ENCODE measurements around the gene WBP2.

The WBP2 gene

DNA sequence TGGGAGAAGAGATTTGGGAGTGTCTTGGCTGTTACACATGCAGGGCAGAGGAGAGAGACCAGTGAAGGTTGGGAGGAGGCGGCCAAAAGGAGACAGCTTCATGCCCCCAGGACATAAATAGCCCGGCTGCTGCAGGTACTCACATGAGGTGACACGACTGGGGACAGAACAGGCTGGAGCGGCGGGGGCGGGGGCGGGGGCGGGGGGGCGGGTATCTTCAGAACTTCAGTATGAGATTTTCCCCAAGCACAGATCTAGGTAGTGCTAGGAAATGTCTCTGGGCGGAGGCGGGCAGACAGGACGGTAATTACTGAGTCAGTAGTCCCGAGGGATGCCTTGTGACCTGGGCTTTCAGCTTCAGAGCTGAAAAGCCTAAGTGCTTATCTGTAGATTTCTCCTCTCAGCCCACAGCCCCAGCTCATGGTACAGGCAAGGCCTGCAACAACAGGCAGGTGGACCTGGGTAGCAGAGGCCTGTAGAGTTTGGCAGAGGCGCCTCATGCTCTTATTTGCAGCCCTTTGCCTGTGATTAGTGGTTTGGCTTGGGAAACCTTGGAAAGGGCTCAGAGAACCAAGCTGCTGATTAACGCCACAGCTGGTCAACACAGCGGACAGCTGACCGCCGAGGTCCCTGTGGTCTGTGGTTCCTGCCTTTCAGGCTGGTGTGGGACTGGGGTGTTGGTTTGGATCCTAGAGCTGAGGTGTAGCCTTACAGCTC is 46.1 kb downstream of the WBP2 start:
- DNase-seq = no peak
- in situ Hi-C loops (cut with MboI; ENCODE audit: low pct_unique_long_range_greater_than_20kb, low sequenced_read_pairs) = no loop called here

DNA sequence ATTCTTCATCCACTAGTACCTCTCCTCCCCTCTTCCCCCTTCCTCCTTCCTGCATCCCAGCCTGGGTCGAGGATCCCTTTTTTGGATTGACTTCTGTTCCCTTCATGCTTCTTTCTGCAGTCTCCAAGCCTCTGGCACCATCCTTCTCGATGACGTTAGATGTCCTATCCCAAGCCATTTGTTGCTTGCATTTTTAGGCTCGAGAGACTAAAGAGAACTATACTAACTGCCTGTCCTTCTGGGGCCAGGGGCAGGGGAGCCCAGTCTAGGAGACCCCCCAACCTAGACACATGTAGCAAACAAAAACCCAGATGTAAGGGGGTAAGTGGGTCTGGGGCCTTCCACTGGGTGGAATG is 46.6 kb downstream of the WBP2 start:
- no peak for DNase-seq
- in situ Hi-C loops (cut with MboI; ENCODE audit: low pct_unique_long_range_greater_than_20kb, low sequenced_read_pairs) = no loop called here

DNA sequence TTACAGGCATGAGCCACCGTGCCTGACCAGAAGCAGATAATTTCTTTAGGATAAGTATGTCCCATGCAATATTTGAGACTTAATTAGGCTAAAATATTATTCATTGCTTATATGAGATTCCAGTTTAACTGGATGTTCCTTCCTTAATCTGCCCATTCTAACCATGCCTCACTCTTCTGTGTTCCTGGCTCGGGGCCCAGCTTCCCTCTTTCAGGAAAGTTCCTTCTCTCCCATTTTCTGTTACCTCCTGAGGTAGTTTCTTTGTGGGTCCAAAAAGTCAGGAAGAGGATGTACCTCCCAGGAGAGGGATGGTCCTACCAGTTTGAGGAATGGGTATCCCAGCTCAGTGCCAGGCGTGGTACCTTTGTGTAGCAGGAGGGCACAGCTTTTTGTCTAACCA is 47.3 kb downstream of the WBP2 start:
- DNase-seq = no peak
- in situ Hi-C loops (cut with MboI; ENCODE audit: low pct_unique_long_range_greater_than_20kb, low sequenced_read_pairs) = no loop called here

DNA sequence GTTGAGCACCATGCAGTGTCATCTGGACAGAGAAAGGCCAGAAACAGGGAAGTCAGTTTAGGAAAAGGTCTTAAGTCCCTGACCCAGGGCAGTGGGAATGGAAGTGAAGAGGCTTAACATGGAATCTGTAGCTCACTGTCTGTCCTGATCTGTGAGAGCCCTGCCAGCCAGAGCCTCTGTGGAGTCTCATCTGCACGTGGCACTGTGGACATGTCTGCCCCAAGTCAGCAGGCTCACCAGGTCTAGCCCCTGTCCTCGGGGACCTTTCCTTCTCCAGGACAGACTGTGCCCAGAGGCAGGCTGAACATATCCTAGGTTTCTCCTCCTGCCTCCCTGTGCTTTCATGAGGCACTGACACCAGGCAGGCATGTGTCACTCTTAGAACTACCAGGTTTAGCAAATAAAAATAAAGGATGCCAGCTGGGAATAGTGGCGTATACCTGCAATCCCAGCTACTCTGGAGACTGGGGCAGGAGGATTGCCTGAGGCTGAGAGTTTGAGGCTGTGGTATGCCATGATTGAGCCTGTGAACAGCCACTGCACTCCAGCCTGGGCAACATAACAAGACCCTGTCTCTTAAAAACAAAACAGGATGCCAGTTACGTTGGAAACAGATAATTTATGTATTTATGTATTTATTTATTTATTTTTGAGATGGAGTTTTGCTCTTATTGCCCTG is 48.2 kb downstream of the WBP2 start:
- in situ Hi-C loops (cut with MboI; ENCODE audit: low pct_unique_long_range_greater_than_20kb, low sequenced_read_pairs) = no loop called here
- DNase-seq = no peak

DNA sequence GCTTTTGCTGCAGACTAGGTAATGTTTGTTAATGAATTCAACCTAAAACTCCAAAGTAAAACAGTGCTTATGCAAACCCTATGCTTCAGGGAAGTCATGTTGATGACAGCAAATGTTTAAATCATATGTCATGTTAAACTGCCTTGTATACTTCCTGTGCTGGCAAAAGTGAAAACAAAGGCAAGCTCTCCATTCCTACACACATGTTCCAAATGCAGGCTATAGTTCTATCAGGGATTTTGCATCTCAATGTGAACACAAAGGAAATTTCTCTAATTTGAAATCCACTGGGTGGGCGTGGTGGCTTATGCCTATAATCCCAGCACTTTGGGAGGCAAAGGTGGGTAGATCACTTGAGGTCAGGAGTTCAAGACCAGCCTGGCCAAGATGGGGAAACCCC is 51.3 kb downstream of the WBP2 start:
- DNase-seq = no peak
- in situ Hi-C loops (cut with MboI; ENCODE audit: low pct_unique_long_range_greater_than_20kb, low sequenced_read_pairs) = no loop called here

DNA sequence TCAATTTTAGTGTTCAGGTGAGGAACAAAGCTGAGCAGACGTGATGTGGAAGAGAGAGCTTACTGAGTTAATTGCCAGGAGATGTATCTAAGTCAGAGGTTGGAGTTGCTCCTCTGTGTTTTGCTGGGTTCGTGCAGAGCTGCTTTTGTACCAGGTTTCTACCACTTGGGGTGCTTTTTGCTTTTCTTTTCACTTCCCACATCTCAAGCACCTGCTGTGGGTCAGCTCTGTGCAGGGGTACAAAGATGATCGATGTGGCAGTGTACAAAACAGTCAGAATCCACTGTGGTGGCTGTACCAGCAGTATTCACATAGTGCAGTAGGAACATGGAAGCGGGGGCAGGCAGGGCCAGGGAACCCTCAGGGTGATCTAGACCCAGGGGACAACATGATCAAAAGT is 55.7 kb downstream of the WBP2 start:
- DNase-seq = no peak
- in situ Hi-C loops (cut with MboI; ENCODE audit: low pct_unique_long_range_greater_than_20kb, low sequenced_read_pairs) = no loop called here

DNA sequence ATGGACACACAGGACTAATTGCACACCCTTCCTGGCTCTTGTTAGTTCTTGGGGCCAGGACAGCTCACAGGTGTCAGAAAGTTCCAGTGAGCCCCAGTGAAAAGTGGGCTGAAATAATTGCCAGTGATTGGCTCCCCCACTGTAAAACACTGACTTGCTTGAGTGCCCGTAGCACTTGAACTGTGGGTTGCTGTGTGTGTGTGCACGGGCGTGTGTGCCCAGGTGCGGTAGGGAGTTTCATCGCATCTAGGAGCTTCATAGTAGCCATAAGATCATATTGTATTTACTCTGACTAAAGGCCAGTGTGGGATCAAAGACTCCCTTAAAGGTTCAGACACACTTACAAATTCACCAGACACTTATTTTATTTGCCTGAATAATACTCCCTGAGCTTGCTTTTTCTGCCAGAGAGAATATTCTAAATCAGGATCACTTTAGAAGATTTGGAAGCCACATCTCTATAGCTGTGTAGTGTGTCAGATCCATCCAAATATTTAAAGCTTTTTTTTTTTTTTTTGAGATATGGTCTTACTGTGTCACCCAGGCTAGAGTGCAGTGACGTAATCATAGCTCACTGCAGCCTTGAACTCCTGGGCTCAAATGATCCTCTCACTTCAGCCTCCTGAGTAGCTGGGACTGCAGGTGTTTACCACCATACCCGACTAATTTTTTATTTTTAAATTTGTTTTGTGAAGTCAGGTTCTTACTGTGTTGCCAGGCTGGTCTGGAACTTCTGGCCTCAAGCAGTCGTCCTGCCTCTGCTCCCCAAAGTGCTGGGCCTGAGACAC is 59.1 kb downstream of the WBP2 start:
- in situ Hi-C loops (cut with MboI; ENCODE audit: low pct_unique_long_range_greater_than_20kb, low sequenced_read_pairs) = no loop called here
- DNase-seq = no peak

Measured in KBM-7 (cell line).